Osteocyte (in vitro differentiated cells): ENCODE data around the gene CLDN17. TPM values are rescaled to one million over a fixed set of nuclear protein-coding genes. Genes with fewer than 3 reads are reported as not detected.

Experiments
- DNase-seq: peaks from one replicate; pipeline ENCODE4 v3.0.0; 2021; ENCODE audit warnings: mixed read lengths; ENCODE audit not compliant: unreplicated experiment; ENCODE audit errors: extremely low spot score
- H3K27ac Mint-ChIP-seq: one replicate; pipeline ENCODE4 v1.8.0; 2021; ENCODE audit warnings: mild to moderate bottlenecking, mixed read lengths; ENCODE audit not compliant: unreplicated experiment
- H3K27me3 Mint-ChIP-seq: one replicate; pipeline ENCODE4 v1.8.0; 2021; ENCODE audit warnings: mixed read lengths; ENCODE audit not compliant: unreplicated experiment
- H3K36me3 Mint-ChIP-seq: one replicate; pipeline ENCODE4 v1.8.0; 2021; ENCODE audit warnings: mixed read lengths; ENCODE audit not compliant: unreplicated experiment
- H3K4me1 Mint-ChIP-seq: one replicate; pipeline ENCODE4 v1.8.0; 2021; ENCODE audit warnings: mixed read lengths; ENCODE audit not compliant: unreplicated experiment
- H3K4me3 Mint-ChIP-seq: one replicate; pipeline ENCODE4 v1.8.0; 2021; ENCODE audit warnings: mild to moderate bottlenecking, moderate library complexity, mixed read lengths; ENCODE audit not compliant: unreplicated experiment
- H3K9me3 Mint-ChIP-seq: one replicate; pipeline ENCODE4 v1.8.0; 2021; ENCODE audit warnings: mixed read lengths; ENCODE audit not compliant: unreplicated experiment
- CTCF ChIP-seq: fragments of 200-600 bp; sonication (generic); IDR thresholded peaks from 2 replicates; pipeline ENCODE4 v1.5.0; 2021; ENCODE audit warnings: antibody characterized with exemption, mild to moderate bottlenecking, moderate library complexity
- long read RNA-seq: library from polyadenylated mRNA; unstranded; transcript quantifications from one replicate; pipeline ENCODE4 v2.0.0, GENCODE V29; 2021
- total RNA-seq: library from RNA; stranded (reverse); gene quantifications from 2 replicates; pipeline ENCODE4 v1.2.1, GENCODE V29; 2021

The CLDN17 gene
- not detected in 2 replicates for total RNA-seq
- long read RNA-seq: 0 reads

GRCh38 chr21:30166705-30167104, at the start of gene CLDN17:
Gene CLDN17 (minus strand): TSS chr21:30166805. CDS start chr21:30166617, 188 bp downstream.
- H3K9me3 Mint-ChIP-seq: no peaks in the 10 kb centered on the region
- no peaks in the 10 kb centered on the region for H3K36me3 Mint-ChIP-seq
- no peaks in the 10 kb centered on the region for H3K27me3 Mint-ChIP-seq
- no peaks in the 10 kb centered on the region for H3K4me1 Mint-ChIP-seq
- no peak within 1 kb of the TSS for H3K27ac Mint-ChIP-seq
- H3K4me3 Mint-ChIP-seq: no peak within 1 kb of the TSS
- DNase-seq: no peak
- TF ChIP-seq CTCF: no peak

GRCh38 chr21:30216041-30216723, 49.6 kb upstream of the CLDN17 start, which contains the start of gene CLDN8:
Gene CLDN8 (minus strand): TSS chr21:30216097. CDS start chr21:30215925, 172 bp downstream.
- no peaks in the 10 kb centered on the region for H3K36me3 Mint-ChIP-seq
- H3K4me3 Mint-ChIP-seq: no peak within 1 kb of the TSS
- no peaks in the 10 kb centered on the region for H3K9me3 Mint-ChIP-seq
- H3K4me1 Mint-ChIP-seq: peaks cover 2% of the 10 kb centered on the region
- no peak for DNase-seq
- no peaks in the 10 kb centered on the region for H3K27me3 Mint-ChIP-seq
- no peak within 1 kb of the TSS for H3K27ac Mint-ChIP-seq
- no peak for TF ChIP-seq CTCF

- no peaks in the 10 kb centered on the region for H3K27me3 Mint-ChIP-seq
- no peaks in the 10 kb centered on the region for H3K36me3 Mint-ChIP-seq
- H3K27ac Mint-ChIP-seq: no peak overlapping the region
- no peak overlapping the region for H3K4me3 Mint-ChIP-seq
- no peaks in the 10 kb centered on the region for H3K9me3 Mint-ChIP-seq
- no peak for TF ChIP-seq CTCF
- DNase-seq: no peak
- peaks cover 12% of the 10 kb centered on the region for H3K4me1 Mint-ChIP-seq
Observed at GRCh38 chr21:30211071-30211470, 44.5 kb upstream of the CLDN17 start.

GRCh38 chr21:30209601-30210000, 43.0 kb upstream of the CLDN17 start:
- Mint-ChIP-seq H3K27ac (no peak overlapping the region), H3K9me3 (no peaks in the 10 kb centered on the region), H3K4me1 (peaks cover 12% of the 10 kb centered on the region), H3K36me3 (no peaks in the 10 kb centered on the region), H3K4me3 (no peak overlapping the region), H3K27me3 (no peaks in the 10 kb centered on the region)
- DNase-seq: no peak
- peak; percentile 36 for TF ChIP-seq CTCF

- no peak for TF ChIP-seq CTCF
- H3K4me3 Mint-ChIP-seq: no peak overlapping the region
- no peaks in the 10 kb centered on the region for H3K27me3 Mint-ChIP-seq
- peak overlapping the region; percentile 23 for H3K27ac Mint-ChIP-seq
- H3K4me1 Mint-ChIP-seq: peaks cover 12% of the 10 kb centered on the region
- no peak for DNase-seq
- H3K36me3 Mint-ChIP-seq: no peaks in the 10 kb centered on the region
- H3K9me3 Mint-ChIP-seq: no peaks in the 10 kb centered on the region
Observed at GRCh38 chr21:30207252-30207579, 40.6 kb upstream of the CLDN17 start.
